Hypothalamus (tissue), 51 donors: Measurements from ENCODE around the gene FBXO42.
"Not testable (repeated sequence)": the region's sequence is repeated elsewhere in the genome, so short reads cannot be mapped to it uniquely, and the experiment has no call there.

Source experiments
- DNase-seq, 51 donors: peaks; one replicate each; lab custom pipeline; 2025; lab: John Stamatoyannopoulos, UW

The FBXO42 gene

DNA sequence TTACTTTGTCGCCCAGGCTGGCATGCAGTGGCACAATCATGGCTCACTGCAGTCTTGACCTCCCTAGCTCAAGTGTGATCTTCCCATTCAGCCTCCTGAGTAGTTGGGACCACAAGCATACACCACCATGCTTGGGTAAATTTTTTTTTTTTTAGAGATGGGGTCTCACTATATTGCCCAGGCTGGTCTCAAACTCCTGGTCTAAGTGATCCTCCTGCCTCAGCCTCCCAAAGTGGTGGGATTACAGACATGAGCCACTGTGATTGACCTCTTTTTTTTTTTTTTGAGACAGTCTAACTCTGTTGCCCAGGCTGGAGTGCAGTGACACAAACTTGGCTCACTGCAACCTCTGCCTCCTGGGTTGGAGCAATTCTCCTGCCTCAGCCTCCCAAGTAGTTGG is 106.0 kb downstream of the FBXO42 start:
- not testable (repeated sequence) for DNase-seq

- no peak for DNase-seq
These were observed 106.6 kb downstream of the FBXO42 start for GRCh38 chr1:16245476-16246196.

GRCh38 chr1:16244650-16245285 is 107.5 kb downstream of the FBXO42 start:
- DNase-seq: no peak

GRCh38 chr1:16243936-16244649 is 108.2 kb downstream of the FBXO42 start:
- DNase-seq: peak in 43 of 51 donors; percentile 9 to 79 (median 47)

- DNase-seq: no peak
These were observed 109.1 kb downstream of the FBXO42 start for GRCh38 chr1:16243215-16243610.

GRCh38 chr1:16242556-16243214 is 109.6 kb downstream of the FBXO42 start:
- DNase-seq: no peak

DNA sequence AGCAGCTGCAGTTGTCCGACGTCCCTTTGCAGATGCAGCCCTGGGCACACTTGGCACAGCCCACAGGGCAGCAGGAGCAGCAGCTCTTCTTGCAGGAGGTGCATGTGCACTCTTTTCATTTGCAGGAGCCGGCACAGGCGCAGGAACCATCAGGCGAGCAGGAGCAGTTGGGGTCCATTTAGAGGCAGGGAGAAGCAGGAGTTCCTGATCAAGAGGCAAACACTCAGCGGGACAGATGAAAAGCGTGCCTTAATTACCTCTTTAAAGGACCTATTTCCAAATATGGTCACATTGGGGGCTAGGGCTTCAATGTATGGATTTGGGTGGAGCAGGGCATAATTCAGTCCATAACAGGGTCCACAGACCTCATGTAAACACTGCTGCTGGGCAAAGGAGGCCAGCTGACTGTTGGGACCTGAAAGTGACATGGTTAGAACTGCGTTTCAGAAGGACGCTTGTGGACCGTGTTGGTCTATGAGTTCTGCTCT is 111.0 kb downstream of the FBXO42 start:
- DNase-seq: no peak

DNA sequence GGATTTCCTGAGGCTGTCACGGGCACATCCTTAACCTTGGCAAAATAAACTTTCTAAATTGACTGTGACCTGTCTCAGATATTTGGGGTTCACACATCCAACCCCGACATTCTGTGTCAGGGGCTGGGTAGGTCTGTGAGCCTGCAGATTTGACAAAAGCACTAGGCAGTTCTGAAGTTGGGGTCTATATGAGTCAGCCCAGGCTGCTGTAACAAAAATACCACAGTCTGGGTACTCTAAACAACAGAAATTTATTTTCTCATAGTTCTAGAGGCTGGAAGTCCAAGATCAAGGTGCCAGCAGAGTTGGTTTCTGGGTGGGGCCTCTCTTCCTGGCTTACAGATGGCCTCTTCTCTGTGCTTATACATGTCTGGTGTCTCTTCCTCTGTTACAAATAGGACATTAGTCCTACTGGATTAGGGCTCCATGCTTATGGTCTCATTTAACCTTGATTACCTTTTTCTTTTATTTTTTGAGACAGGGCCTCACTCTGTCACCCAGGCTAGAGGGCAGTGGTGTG is 112.2 kb downstream of the FBXO42 start:
- no peak for DNase-seq

GRCh38 chr1:16237343-16237830 is 114.9 kb downstream of the FBXO42 start:
- DNase-seq: no peak

- peak in 50 of 51 donors; percentile 44 to 91 (median 80) for DNase-seq
These were observed 115.6 kb downstream of the FBXO42 start, which contains the start of gene CPLANE2 for GRCh38 chr1:16236511-16237342. Gene CPLANE2, minus strand, starts transcription at chr1:16237183. Its CDS starts 441 bp downstream, at chr1:16236742.

DNA sequence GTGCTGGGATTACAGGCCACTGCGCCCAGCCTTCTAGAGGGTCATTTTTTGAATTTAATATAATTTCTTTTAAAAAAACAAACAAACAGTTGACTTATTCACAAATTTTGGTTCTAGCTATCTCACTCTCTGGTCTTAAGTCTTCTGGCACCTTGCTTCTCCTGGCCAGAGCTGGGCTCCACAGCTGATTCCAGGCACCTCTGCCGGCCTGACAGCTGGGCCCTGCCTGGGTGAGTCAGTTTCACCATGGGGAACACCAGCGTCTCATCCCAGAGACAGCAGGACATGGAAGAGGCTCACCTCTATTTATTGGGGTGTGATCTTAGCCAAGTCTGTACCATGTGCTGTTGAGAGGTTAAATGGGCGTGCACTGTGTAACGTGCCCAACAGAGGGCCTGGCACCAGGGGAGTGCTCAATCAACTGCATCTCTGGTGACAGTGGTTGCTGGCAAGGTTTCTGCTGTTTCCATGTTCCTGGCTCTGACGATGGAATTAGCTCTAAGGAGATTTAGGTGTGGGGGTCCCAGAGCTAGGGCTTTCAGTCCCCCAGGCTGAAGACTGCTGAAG is 116.3 kb downstream of the FBXO42 start:
- peak in 2 of 51 donors; percentile 55 to 56 for DNase-seq

DNA sequence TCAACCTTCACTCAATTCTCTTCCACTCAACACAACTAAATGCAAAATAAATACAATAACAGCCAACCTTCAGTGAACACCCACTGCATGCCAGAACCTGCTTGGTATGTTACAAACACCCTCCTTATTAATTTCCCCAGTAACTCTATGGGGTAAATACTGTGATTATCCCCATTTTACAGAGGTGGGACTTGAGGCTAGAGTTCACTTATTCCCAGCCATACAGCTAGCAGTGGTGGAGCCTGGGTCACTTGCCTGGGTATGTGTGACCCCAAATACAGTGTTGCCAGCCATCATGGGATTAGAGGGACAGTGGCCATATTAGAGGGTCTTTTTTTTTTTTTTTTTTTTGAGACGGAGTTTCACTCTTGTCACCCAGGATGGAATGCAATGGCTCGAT is 116.9 kb downstream of the FBXO42 start:
- DNase-seq: no peak

DNA sequence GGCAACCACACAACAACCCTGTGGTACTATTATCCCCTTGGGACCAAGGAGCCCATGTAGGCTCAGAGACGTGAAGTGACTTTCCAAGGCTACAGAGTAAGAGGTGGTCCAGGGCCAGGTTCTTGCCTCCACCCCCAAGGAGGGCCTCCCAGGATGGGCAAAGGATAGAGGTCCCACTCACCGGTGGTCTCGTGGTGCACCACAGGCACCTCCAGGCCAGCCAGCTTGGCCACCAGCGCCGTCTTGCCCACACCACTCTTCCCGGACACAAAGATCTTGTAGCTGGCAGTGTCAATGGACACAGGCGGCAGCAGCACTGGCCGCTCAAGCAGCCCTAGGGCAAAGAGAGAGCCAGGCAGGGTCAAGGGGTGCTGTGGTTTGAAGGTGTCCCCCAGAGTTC is 118.8 kb downstream of the FBXO42 start:
- no peak for DNase-seq

- DNase-seq: no peak
These were observed 120.0 kb downstream of the FBXO42 start for GRCh38 chr1:16232316-16232710.

DNA sequence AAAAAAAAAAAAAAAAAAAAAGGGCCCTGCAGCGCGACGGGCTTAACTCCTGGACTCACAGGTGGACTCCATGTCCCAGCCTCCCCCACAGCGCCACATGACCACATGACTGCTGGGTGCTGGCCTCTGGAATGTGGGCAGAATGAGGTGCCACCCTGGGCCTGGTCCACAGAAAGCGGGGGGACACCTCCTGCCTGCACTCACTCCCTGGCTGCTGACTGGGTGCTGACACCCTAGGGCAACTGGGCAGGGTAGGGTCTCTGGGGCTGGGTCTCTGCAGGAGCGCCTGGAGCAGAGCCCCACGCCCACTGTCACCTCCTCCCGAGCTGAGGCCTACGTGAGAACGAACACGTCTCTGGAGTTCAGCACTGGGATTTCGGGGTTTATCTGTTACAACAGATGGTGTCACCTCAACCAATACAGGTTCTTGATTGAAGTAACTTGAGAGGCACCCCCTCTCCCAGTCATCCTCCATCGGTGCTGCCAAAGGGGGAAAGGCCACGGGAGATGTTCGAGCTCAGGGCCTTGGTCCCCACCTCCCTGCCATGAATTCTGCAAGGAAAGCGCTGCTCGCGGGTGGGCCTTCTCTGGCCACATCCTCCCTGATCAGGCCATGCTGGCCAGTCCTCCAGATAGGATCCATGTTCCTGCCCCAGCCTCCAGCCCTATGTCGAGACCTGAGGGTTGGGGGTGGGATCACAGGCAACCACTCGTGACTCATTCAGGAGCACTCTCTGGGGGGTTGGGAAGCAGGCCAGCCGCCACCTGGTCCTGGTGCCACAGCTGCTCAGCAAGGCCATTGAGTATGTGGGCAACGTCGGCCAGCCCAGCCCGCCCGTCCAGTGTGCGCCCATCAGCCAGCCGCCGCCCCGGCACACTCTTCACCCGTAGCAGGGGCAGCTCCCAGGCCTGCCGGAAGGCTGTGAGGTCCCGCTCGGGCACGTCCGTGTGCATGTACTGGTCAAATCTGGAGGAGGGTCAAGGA is 120.7 kb downstream of the FBXO42 start:
- DNase-seq: no peak

DNA sequence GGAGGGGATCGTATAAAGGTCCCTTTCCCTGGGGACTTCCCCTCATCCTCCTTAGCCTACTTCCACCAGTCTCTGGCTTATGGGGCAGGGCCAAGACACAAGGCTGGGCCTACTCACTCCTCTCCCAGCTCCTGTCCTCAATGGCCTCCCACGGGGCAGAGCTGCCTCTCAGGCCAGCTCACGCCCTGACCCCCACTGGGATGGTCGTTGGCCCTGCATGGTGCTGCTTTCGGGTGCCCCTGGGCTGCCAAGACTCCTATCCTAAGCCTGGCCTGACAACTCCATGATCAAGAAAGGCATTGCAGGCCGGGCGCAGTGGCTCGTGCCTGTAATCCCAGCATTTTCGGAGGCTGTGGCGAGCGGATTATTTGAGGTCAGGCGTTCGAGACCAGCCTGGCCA is 121.5 kb downstream of the FBXO42 start:
- no peak for DNase-seq

DNA sequence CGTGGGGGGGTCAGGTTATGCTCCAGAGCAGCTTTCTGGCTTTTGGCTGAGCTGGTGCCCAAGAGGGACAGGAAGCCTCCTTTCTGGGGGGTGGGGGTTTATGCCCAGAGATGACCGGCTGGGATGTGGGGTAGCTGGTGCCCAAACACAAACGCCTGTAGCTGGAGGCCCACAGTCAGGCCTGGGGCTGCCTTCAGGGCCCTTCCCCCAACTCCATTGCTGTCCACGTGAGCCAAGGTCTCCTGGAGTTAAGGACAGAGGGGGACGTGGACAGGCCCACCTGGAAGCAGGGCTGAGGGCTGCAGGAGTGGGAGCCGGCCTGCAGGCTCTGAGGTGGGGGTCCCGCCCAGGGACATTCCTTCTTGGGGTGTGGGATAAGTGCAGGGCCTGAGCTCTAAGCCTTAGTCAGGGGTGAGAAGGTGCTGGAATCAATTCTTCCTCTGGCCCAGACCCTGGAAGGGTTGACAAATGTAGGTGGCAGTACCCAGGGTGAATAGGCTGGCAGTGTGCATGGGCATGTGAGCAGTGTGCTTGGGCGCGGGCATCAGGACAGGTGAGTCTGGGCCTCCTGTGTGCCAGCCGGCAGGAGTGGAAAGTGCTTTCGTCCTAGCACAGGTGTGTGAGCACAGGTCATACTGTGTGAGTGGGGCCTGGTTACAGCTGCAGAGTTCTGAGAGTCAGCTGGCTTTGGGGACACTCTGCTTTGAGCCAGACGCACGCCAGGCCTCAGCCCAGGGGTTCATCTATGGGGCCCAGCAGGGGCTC is 122.1 kb downstream of the FBXO42 start:
- DNase-seq: no peak
